Measurements from ENCODE around the gene GNG7. TPM values are rescaled to one million over a fixed set of nuclear protein-coding genes. Genes with fewer than 3 reads are reported as not detected.

Gene GNG7
- total RNA-seq, 1 experiment from 2014 or later, result 7.7 TPM

- H3K79me1 ChIP-seq (ENCODE audit: insufficient read depth, low read depth, low read length, poor library complexity, severe bottlenecking), result no peaks in the 10 kb centered on the region
- no peaks in the 10 kb centered on the region for H3K23me2 ChIP-seq (ENCODE audit: insufficient read length, low read depth, low read length, poor library complexity, severe bottlenecking)
- H4K20me1 ChIP-seq (ENCODE audit: control insufficient read depth, insufficient read depth, insufficient read length), result no peaks in the 10 kb centered on the region
- peak overlapping the region; percentile 19 for H2BK120ac ChIP-seq (ENCODE audit: low read depth, low read length, poor library complexity, severe bottlenecking)
- H3K27me3 ChIP-seq (ENCODE audit: insufficient read depth, low read length), result no peaks in the 10 kb centered on the region
- H4K8ac ChIP-seq (replicated peaks; ENCODE audit: insufficient read length, low read depth, low read length), result no peak overlapping the region
- no peak overlapping the region for H2BK12ac ChIP-seq (ENCODE audit: insufficient read length, low read depth, low read length)
- H4K91ac ChIP-seq (ENCODE audit: insufficient read length, low read depth, low read length), result peak overlapping the region; percentile 13
- H2AFZ ChIP-seq (ENCODE audit: low read length), result no peak overlapping the region
- no peak overlapping the region for H3K14ac ChIP-seq (ENCODE audit: insufficient read depth, low read length)
- no peaks in the 10 kb centered on the region for H3K79me2 ChIP-seq (ENCODE audit: insufficient read depth, low read length)
- no peak overlapping the region for H3K9ac ChIP-seq (ENCODE audit: extremely low read depth, insufficient read length, low read length)
- Mint-ChIP-seq H3K27ac (peak overlapping the region in 2 of 3 experiments; percentile 53 to 88; a peak in 4 of 7 replicates), H3K4me1 (peaks cover 4 to 5% of the 10 kb centered on the region in 2 experiments; a peak in 3 of 4 replicates), H3K4me3 (no peak overlapping the region), H3K9me3 (peaks cover 0 to 4% of the 10 kb centered on the region in 2 experiments; a peak in 1 of 5 replicates), H3K36me3 (ENCODE audit: insufficient read depth in 1 of 3, low read depth in 3 of 3) (no peaks in the 10 kb centered on the region), H3K27me3 (ENCODE audit: low read depth) (no peaks in the 10 kb centered on the region)
- no peak overlapping the region for H3K23ac ChIP-seq (ENCODE audit: insufficient read length, low read depth, low read length)
- no peak overlapping the region for H2BK5ac ChIP-seq (ENCODE audit: insufficient read length, low read length)
- WGBS (ENCODE audit: extremely low coverage, insufficient read length, low lambda C conversion rate), result no CpG with 5 or more reads among the region's 2 CpGs
- no peak overlapping the region for H2BK20ac ChIP-seq (ENCODE audit: low read depth, low read length, poor library complexity, severe bottlenecking)
- H3K4ac ChIP-seq (ENCODE audit: low read depth, low read length), result no peak overlapping the region
- H3T11ph ChIP-seq (ENCODE audit: low read length), result no peak overlapping the region
- H3K27ac ChIP-seq (ENCODE audit: insufficient read length, low read depth, low read length), result no peak overlapping the region
- H3K18ac ChIP-seq (ENCODE audit: insufficient read length, low read depth, low read length), result no peak overlapping the region
- no peak overlapping the region for H3K56ac ChIP-seq (ENCODE audit: insufficient read length, low read depth, low read length)
- H3K4me1 ChIP-seq (ENCODE audit: insufficient read depth, low read length), result no peaks in the 10 kb centered on the region
- H2BK15ac ChIP-seq (ENCODE audit: low read depth, low read length), result no peak overlapping the region
- H4K5ac ChIP-seq (ENCODE audit: insufficient read length, low read depth, low read length), result no peak overlapping the region
- DNase-seq, result peak; percentile 21
- no peak for TF ChIP-seq CTCF (conservative IDR thresholded peaks at IDR 0.05)
- no peak overlapping the region for H3K4me2 ChIP-seq (ENCODE audit: insufficient read depth, insufficient read length, low read length)
- H2AK5ac ChIP-seq (ENCODE audit: insufficient read length, low read length), result no peak overlapping the region
- H3K9me3 ChIP-seq (ENCODE audit: control insufficient read depth, low read depth, low read length), result no peaks in the 10 kb centered on the region
Observed at GRCh38 chr19:2534423-2535013, 168.0 kb downstream of the GNG7 start.
